Stomach (tissue), 4 donors: ENCODE measurements around the gene KCNK15.

ENCODE experiments used
- POLR2A ChIP-seq, 4 donors: fragments of 450-650 bp; IDR thresholded peaks; one replicate each; pipeline ENCODE4 v1.6.1; 2016; ENCODE audit warnings: antibody characterized with exemption in 4 of 4, control low read depth in 2 of 4, mild to moderate bottlenecking in 1 of 4, moderate library complexity in 1 of 4
- POLR2AphosphoS5 ChIP-seq, 3 donors: sonication (generic); formaldehyde crosslinking; IDR thresholded peaks; one replicate each; pipeline ENCODE4 v1.6.1; 2016; ENCODE audit warnings: antibody characterized with exemption in 3 of 3
- TF ChIP-seq, protein P1 (sequence below), 7 experiments: fragments of 450-650 bp in 4 of 7; fragments of 200-600 bp in 3 of 7; sonication (generic) in 3 of 7; IDR thresholded peaks; one replicate each; pipeline ENCODE4 v1.5.1; 2016 to 2019; ENCODE audit warnings: antibody characterized with exemption in 7 of 7, control low read depth in 2 of 7, mild to moderate bottlenecking in 1 of 7

DNA sequence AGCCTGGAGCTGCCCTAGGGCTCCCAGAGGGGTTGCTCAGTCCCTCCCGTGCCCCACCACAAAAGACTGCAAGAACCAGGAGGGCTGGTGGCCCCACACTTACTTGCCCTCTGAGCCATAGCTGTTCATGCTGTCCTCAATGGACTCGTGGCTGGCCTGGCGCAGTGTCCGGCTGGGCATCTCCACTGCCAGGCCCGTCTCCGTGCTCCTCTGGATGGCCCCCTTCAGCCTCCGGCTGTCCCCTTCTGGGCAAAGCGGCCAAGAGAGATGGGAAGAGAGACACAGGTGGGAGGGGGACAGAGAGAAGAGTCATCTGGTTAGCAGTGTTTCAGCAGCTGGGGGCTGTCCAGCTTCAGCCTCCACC lies 25.5 kb downstream of the KCNK15 start:
- TF ChIP-seq, protein P1, sequence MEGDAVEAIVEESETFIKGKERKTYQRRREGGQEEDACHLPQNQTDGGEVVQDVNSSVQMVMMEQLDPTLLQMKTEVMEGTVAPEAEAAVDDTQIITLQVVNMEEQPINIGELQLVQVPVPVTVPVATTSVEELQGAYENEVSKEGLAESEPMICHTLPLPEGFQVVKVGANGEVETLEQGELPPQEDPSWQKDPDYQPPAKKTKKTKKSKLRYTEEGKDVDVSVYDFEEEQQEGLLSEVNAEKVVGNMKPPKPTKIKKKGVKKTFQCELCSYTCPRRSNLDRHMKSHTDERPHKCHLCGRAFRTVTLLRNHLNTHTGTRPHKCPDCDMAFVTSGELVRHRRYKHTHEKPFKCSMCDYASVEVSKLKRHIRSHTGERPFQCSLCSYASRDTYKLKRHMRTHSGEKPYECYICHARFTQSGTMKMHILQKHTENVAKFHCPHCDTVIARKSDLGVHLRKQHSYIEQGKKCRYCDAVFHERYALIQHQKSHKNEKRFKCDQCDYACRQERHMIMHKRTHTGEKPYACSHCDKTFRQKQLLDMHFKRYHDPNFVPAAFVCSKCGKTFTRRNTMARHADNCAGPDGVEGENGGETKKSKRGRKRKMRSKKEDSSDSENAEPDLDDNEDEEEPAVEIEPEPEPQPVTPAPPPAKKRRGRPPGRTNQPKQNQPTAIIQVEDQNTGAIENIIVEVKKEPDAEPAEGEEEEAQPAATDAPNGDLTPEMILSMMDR (IDR thresholded peaks at IDR 0.05): no peak
- no peak for TF ChIP-seq POLR2AphosphoS5 (IDR thresholded peaks at IDR 0.05)
- no peak for TF ChIP-seq POLR2A (IDR thresholded peaks at IDR 0.05)
